ENCODE data around the gene PLXNA2. TPM values are rescaled to one million over a fixed set of nuclear protein-coding genes. Genes with fewer than 3 reads are reported as not detected.

Gene PLXNA2
- polyA plus RNA-seq, 3 donors, result 11.6 to 12.7 (median 12.3) TPM

DNA sequence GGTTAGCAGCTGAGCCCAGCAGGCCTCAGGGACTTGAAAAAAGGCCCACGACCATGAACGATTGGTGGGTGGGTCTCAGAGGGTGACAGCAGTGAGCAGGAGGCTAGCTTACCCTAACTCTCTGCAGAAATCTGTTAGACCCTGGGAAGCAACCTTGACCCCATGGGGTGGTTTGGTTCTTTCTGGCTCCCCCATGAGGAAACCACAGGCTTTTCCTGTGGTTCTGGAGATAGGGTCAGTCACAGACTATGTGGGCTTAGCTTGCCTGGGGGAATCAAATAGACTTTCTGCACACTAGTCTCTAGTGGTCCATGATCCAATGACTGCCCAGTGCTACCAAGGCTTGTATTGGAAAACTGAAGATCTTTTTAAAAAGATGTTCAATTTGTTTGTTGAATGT lies 118.1 kb downstream of the PLXNA2 start:
- DNase-seq (ENCODE audit: low read depth in 3 of 3, low spot score in 2 of 3), result no peak

DNA sequence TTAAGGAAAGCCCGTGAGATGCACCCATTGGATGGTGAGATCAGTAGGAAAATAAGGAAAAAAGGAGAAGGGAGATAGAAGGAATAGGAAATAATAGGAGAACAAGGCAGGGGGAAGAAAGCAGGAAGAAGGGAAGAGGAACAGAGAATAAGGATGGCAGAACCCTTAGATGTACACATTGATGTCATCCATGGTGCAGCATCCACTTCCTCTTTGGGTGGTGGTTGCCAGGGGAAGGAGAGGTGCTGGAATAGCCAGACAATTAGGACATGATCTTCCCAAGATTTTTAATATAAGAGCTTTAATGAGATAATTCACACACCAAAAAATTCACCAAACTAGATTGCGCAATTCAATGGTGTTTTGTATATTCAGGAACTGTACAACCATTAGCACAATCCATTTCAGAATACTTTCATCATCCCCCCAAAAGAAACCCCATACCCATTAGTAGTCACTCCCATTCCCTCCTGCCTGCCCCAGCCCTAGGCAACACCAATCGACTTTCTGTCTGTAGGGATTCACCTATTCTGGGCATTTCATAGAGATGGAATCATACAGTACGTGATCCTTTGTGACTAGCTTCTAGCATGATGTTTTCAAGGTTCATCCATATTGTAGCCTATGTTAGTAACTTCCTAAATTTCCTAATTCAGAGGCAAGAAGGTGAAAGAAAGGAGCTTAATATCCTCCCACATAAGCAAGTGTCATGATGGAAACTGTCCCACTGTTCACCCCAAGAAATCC lies 121.4 kb downstream of the PLXNA2 start:
- no peak for DNase-seq (ENCODE audit: low read depth in 3 of 3, low spot score in 2 of 3)

DNA sequence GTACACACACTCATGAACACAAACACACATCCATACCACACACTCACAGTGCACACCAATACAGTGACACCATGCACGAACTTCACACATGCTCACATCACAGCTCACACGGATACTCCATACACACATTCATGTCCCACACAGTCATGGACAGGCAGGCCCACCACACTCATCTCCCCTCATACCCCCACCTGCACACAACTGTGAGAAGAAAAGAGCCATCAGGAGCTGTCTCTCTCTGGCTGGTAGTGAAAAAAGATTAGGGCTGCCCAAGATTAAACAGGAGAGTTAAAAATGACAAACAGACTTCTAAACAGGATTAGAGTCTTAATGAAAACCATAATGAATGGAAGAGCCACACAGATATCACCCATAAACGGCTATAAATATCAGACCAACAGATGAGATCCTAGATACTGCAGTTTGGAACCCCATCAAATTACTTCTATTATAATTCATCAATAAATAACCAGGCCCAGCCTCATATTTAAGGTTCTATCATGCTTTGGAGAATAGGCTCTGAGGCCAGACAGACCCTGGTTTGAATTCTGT lies 122.3 kb downstream of the PLXNA2 start:
- no peak for DNase-seq (ENCODE audit: low read depth in 3 of 3, low spot score in 2 of 3)

DNA sequence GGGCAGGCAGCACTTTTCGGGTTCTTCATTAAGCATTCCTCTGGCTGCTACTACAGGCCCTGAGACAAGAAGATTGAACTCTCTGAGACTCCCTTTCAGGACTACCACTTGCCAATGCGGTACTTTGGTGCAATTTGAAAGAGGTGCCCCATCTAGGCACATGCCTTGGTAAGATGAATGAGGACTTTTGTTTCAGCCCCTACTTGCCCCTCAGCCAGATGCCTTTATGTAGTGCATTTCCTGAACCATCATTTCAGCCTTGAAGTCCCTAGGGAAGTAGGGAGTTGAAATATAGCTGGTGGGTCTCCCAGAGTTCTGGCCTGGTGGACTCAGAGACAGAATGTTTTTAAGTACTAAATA lies 123.8 kb downstream of the PLXNA2 start:
- DNase-seq (ENCODE audit: low read depth in 3 of 3, low spot score in 2 of 3), result no peak

DNA sequence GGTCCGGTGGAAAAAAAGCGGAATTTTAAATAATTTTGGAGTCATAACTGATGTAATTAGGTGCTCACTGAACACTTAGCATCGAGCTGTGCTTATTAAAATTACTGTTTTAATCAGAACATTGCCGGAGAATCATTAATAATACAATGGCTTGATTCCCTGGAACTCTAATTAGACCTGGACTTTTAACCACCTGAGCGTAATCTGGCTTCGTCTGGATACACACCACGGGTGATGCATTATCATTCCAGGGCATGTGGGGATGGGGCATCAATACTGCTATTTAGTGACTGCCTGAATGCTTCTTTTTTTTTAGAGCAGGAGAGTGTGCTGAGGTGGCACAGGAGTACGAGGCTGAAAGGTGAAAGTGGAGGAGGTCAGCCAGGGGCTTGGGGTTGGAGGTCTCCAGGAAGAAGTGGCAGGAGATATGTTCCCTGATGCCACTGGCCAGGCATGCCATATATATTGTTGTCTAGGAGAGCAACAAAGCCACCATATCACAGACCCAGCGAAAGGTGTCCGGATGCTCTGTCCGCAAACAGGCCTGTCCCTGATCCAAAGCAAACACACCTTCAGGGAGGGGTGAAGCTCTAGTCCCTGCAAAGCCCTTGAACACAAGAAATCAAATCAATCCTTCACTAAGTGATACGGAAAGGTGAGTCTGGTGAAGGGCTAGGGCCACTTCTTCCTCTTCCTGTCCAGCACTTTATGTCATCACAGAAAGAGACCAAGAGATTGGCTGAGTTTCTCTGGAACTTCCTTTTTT lies 125.2 kb downstream of the PLXNA2 start:
- DNase-seq (ENCODE audit: low read depth in 3 of 3, low spot score in 2 of 3), result no peak

DNA sequence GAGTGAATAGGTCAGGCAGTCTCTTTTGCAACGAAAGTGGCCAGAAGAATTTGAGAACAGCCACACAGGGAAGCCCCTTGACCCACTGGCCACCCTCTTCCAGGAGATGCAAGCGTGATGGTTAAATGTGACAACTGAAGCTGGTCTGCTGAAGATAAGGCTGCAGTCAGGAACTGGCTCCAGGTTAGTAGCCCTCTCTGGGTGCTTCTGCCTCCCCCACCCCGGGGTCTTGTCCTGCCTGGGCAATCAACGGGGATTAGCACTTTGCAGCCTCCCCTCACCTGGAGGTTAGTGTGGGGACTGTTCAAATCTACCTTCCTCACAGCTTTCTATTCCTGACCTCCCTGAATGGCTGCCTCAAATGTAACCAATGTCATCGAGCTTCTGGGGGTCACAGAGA lies 125.9 kb downstream of the PLXNA2 start:
- DNase-seq (ENCODE audit: low read depth in 3 of 3, low spot score in 2 of 3), result no peak

DNA sequence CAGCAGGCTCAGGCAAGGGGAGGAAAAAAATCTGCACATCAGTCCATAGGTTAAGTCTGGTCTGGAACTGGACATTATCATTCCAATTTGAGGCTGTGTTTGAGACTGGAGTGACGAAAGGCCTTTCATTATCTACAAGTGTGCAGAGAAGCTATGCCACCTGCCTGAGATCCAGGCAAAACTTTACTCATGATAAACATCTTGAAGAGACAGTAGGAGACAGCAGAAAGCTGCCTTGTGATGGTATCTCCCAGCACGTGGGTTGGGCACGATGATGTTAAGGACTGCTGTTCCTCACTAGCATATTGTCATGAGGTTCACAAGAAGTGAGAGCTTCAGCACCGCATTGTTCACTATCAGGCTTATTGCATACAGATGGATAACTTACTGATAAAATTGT lies 126.4 kb downstream of the PLXNA2 start:
- no peak for DNase-seq (ENCODE audit: low read depth in 3 of 3, low spot score in 2 of 3)

DNA sequence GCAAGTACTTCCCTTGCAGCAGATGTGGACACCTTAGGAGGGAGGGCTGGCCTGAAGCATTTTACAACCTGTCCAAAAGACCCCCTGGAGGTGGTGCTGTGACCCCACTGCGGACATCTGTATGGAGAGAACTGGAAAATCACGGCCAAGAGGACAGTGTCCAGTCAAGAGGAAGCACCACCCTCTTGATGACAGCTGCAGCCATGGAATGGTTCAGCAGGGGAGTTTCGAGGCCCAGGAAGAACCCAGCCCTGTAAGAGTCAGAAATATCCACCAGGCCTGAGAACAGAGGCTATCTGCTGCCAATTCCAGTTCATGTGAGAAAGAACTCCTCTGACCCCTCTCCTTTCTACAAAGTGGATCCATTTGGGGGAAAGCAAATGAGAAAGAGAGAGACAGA lies 126.8 kb downstream of the PLXNA2 start:
- DNase-seq (ENCODE audit: low read depth in 3 of 3, low spot score in 2 of 3), result no peak

DNA sequence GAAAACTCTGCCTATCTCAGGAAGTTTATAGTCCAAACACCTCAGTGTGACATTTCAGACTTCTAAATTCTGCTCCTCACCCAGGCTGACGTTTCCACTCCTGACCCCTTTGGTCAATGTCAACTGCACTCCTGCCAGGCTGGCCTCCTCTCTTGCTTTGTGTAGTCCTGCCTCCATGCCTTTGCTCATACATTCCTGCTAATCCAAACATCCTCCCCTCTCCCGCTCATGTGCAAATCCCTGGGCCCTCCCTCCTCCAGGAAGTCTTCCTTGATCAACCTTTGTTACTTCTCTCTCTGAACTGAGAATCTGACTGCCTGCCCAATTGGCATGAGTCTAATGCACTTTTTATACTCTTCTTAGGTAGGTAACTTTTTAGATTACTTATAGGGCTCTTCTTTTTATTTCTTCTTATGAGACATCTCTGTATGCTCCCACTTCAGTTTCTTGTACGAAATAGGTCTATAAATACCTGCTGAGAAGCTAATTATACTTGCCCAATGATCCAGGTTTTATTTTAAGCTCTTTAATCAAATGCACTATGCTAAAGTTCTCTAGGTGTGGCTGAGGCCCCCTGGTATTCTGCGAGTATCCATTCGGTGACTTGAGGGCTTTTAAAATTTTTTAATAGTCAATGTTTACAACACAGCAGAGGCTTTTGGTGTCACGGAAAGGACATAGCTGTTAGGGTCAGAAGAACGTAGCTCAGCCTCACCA lies 128.1 kb downstream of the PLXNA2 start:
- no peak for DNase-seq (ENCODE audit: low read depth in 3 of 3, low spot score in 2 of 3)

DNA sequence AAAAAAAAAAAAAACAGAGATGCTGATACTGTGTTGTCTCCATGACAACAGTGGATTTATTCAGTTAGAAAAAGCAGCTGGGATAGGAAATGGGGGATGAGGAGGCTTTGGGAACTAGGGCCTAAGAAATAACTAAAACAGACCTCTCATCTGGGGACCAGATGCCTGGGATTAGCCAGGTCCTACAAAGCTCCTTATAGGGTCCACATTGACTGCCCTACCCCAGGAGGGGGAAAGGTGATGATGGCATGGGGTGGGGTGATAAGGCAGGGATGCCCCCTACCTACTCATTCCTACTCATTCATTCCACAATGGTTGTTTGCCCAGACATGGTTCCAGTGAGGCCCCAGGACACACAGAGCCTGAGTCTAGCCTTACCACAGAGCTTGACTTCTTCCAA lies 131.2 kb downstream of the PLXNA2 start:
- no peak for DNase-seq (ENCODE audit: low read depth in 3 of 3, low spot score in 2 of 3)

DNA sequence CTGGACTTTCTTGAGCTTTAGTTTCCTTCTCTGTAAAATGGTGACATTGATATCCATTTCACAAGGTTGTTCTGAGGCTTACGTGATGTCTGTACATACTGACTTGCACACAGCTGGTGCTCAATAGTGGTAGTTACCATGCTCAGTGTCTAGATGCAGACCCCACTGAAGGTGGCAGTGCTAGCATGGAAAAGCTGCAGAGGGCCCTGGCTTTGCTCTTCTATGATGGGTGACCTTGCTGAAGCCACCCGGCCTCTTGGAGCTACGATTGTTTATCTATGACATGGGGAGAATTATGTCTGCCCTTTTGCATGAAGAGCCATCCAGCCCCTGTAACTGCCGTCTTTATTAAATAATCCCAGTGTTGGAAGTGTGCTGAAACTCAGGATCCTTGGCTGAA lies 131.8 kb downstream of the PLXNA2 start:
- DNase-seq (ENCODE audit: low read depth in 3 of 3, low spot score in 2 of 3), result no peak

DNA sequence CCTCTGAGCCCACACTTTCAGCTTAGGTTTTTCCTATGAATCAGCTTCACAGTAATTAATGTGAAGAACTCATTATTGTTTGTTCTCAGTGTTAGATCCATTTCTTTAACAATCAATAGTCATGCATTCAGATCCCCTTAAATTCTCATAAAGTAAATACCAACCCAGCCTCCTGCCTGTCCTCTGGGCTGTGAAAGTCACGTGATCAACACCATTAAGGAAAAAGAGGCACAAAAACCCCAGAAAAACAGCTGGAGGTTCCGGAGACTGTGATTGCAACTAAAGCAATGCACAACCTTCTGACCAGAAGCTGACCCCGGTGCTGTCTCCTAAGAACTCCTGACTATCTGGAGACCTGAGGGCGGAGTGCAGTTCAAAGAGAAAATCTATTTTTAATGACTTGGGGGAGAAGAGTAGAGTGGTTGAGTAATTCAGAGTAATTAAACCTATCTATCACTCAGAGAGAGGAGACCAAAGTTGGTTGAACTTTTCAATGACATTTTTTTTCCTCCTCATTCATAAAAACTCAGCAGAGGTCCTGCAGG lies 132.5 kb downstream of the PLXNA2 start:
- DNase-seq (ENCODE audit: low read depth in 3 of 3, low spot score in 2 of 3), result no peak

DNA sequence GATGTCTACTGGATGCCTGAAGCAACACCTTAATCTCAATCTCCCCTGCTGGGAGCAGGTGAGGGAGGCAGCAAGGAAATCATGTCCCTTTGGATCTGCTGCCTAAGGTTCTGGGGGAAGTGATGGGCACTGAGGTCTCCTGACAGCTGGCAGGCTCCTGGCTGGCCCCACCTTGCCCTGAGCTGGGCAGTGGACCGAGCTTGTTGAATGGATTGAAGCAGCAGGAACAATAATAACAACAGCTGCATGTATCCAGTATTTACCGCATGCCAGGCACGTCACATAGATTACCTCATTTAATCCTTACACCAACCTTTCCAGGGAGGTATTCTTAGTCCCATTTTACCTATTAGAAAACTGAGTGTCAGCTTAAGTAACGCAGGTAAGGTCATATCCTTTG lies 133.9 kb downstream of the PLXNA2 start:
- no peak for DNase-seq (ENCODE audit: low read depth in 3 of 3, low spot score in 2 of 3)

DNA sequence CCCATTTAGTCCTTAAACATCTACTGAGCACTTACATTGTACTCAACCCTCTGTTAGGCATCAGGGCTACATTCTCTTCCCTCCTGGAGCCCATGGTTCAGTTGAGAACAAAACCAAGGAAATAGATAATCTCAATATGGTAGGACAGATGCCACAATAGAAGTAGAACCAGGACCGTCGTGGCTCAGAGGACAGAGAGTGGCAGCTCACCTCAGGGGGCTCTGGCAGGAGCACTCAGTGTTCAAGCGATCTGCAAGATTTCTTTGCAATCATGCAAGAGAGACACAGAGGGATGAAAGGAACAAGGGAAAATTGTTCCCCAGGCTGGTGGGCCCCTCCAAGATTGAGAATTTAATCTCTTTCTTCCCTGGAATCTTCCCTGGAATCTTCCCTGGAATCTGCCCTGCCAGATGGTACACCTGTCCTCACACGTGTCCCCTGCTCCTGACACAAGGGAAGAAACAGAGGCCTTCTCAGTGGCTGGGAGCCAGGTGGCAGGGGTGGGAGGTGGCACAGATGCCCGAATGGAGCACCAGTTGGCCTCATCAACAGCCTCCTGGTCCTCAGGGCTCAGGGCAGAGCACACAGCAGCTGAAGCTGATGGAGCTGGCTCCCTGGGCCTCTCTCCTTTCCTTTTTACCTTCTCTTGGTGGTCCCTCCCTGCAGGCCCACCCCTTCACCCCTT lies 135.4 kb downstream of the PLXNA2 start:
- DNase-seq (ENCODE audit: low read depth in 3 of 3, low spot score in 2 of 3), result no peak

DNA sequence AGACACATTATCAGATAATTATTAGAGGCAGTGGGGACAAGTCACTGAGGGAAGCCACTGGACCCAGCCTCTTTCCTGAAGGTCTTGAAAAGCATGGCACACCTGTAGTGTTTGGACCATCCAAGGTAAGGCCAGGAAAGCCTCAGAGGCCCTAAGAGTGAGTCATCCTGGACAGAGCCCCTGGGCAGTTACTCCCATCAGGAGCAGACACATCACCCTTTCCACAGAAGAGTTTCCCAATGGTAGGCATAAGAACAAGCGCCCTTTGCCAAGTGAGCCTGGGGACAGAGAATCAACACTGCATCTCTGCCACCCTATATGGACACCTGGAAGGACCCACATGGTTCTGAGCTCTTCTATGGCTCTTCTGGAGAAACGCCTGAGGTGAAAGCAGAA lies 136.0 kb downstream of the PLXNA2 start:
- DNase-seq (ENCODE audit: low read depth in 3 of 3, low spot score in 2 of 3), result no peak

DNA sequence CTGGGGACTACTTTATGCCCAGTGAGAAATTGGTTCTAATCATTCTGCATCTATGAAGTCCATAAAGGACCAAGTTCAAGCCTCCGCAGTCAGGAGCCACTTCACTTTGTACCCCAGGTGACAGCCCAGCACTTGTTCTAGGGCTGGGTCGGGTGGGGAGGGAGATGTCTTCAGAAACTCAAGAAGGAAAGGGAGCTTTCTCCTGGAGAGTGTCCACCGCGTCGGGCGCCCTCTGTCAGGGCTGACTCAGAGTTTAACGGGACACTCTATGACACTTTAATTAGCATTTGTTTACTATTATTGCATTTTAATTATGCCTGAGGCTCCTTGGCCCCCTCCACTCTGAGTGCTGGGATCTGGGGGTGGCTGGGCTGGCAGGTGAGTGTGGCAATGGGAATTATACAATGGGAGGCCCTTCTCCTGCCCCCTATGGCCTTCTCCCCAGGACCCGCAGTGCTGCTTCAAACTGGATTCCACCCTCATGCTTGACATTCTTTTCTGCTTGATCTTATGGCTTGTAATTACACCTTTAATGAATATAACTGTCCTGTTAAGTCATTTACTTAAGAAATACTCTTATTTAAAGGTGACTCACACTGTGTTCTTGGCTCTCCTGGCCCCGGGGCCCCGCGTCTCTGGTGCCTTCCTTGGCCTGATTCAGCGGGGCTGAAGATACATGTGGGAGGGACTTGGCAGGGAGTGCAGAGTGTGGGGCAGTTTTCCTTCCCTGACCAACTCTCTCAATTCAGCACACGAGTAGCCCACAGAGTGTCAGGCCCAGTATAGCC lies 136.6 kb downstream of the PLXNA2 start:
- DNase-seq (ENCODE audit: low read depth in 3 of 3, low spot score in 2 of 3), result no peak

DNA sequence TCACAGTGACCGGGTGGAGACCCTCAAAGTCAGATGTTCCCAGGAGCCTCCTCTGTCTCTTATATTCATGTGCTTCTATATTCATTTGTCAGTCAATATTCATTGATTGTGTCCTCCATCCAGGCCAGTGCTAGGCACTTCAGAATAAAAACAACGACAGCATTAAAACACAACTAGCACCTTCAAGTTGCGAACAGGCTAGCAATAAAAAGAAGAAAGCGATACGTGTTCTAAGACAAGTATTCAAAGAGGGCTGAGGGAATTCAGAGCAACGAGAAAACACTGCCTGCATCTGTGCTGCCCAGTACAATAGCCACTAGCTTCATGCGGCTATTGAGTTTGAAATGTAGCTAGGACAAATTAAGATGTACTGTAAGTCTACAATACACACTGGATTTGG lies 138.0 kb downstream of the PLXNA2 start:
- DNase-seq (ENCODE audit: low read depth in 3 of 3, low spot score in 2 of 3), result no peak

DNA sequence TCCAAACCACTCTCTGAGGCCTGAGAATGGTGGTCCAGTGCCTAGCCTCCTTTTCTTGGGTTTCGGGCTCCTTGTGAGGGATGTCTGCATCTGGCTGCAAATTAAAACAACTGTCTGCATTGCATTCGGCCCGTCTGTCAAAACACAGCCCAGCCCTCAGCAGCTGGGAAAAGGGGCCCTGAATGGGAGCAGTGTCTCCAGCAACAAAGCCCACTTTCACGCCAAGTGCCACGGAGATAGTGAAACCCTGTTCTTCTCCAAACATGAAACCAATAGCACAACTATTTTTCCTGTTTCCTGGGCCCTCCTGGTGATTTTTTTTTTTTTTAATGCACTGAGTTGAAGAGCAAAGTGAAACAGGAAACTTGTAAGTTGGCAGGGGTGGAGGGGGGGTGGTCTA lies 138.4 kb downstream of the PLXNA2 start:
- no peak for DNase-seq (ENCODE audit: low read depth in 3 of 3, low spot score in 2 of 3)

DNA sequence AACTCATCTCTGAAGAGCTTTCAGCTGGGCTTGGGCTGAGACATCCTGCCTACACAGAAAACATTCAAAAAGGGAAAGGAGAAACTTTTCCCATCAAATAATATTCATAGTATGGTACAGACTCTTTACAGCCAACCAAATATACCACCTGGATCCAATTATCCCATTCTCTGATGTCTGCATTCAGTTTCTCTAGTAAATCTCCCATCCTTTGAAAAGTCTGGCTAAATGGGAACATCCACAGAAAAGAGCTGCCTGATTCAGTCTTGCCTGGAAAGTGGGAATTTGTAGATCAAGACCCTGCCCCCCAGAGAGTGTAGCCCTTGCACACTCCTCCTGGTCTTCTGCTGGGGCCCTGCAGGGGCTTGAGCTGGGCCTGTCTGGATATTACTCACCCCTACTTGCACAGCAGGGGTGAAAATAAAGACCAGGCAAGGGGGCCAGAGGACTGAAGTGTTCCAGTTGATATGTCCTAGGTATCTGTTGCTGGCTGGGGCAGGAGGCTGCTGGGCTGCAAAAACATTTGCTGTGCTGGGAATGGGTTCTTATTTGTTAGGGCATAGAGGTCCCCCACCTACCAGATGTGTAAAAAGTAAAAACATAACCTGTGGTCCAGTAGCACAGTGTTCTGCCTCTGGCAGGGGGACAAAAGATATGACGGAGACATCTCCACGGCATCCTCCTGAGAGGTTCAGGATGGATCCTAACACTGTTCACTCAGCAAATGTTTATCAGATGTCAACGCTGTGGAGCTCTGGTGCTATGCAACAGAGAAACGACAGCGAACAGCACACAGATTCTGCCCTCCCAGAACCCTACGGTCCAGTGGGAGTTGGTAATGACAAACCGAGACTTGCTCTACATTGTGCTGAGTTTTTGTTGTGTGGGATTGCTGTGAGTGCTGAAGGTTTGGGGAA lies 140.3 kb downstream of the PLXNA2 start:
- DNase-seq (ENCODE audit: low read depth in 3 of 3, low spot score in 2 of 3), result no peak
